Chondrocyte (in vitro differentiated cells): Measurements from ENCODE around the gene ANKRD30A. TPM values are rescaled to one million over a fixed set of nuclear protein-coding genes. Genes with fewer than 3 reads are reported as not detected.
"Not testable (repeated sequence)": the region's sequence is repeated elsewhere in the genome, so short reads cannot be mapped to it uniquely, and the experiment has no call there.

Source experiments
- DNase-seq: peaks from one replicate; pipeline ENCODE4 v3.0.0; 2021; ENCODE audit warnings: mixed read lengths, low spot score
- H3K27ac Mint-ChIP-seq: one replicate; pipeline ENCODE4 v1.8.0; 2021; ENCODE audit warnings: mild to moderate bottlenecking, moderate library complexity, mixed read lengths; ENCODE audit not compliant: unreplicated experiment
- H3K27me3 Mint-ChIP-seq: 2 replicates; pipeline ENCODE4 v1.8.0; 2021; ENCODE audit warnings: low read depth, mixed read lengths
- H3K36me3 Mint-ChIP-seq: 2 replicates; pipeline ENCODE4 v1.8.0; 2021; ENCODE audit warnings: low read depth, mixed read lengths
- H3K4me1 Mint-ChIP-seq: 2 replicates; pipeline ENCODE4 v1.8.0; 2021; ENCODE audit warnings: low read depth, mild to moderate bottlenecking, mixed read lengths
- H3K4me3 Mint-ChIP-seq: one replicate; pipeline ENCODE4 v1.8.0; 2021; ENCODE audit warnings: mild to moderate bottlenecking, moderate library complexity, mixed read lengths; ENCODE audit not compliant: unreplicated experiment
- H3K9me3 Mint-ChIP-seq: 2 replicates; pipeline ENCODE4 v1.8.0; 2021; ENCODE audit warnings: low read depth, mixed read lengths
- total RNA-seq: library from RNA; stranded (reverse); gene quantifications from 3 replicates; pipeline ENCODE4 v1.2.1, GENCODE V29; 2021
- TF ChIP-seq, protein P1 (sequence below): fragments of 200-600 bp; sonication (generic); IDR thresholded peaks from 2 replicates; pipeline ENCODE4 v1.5.0; 2021; ENCODE audit warnings: antibody characterized with exemption, mild to moderate bottlenecking, moderate library complexity

The ANKRD30A gene
- total RNA-seq, 1 donor from 2014 or later: not detected

DNA sequence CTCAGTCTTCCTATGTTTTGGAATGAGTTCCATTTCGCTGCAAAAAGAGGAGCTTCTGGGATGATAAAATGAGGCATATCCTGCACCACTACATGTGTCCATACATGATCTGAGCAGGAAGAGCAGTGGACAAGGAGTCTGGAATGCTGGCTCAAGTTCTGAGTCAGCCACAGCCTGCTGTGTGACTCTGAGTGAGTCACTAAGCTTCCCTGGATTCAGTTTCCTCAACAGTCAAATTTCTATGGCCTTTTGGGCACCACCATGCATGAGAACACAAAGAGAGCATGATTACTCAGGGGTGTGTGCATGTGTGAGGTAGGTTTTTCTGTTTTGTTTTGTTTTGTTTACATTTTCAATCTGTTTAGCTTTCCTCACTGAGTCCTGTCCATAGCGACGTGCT, 254.6 kb downstream of the ANKRD30A start:
- Mint-ChIP-seq H3K27me3 (no peaks in the 10 kb centered on the region), H3K4me3 (no peak overlapping the region), H3K9me3 (peaks cover 60% of the 10 kb centered on the region), H3K36me3 (no peaks in the 10 kb centered on the region), H3K27ac (no peak overlapping the region), H3K4me1 (no peaks in the 10 kb centered on the region)
- DNase-seq: no peak
- TF ChIP-seq, protein P1, sequence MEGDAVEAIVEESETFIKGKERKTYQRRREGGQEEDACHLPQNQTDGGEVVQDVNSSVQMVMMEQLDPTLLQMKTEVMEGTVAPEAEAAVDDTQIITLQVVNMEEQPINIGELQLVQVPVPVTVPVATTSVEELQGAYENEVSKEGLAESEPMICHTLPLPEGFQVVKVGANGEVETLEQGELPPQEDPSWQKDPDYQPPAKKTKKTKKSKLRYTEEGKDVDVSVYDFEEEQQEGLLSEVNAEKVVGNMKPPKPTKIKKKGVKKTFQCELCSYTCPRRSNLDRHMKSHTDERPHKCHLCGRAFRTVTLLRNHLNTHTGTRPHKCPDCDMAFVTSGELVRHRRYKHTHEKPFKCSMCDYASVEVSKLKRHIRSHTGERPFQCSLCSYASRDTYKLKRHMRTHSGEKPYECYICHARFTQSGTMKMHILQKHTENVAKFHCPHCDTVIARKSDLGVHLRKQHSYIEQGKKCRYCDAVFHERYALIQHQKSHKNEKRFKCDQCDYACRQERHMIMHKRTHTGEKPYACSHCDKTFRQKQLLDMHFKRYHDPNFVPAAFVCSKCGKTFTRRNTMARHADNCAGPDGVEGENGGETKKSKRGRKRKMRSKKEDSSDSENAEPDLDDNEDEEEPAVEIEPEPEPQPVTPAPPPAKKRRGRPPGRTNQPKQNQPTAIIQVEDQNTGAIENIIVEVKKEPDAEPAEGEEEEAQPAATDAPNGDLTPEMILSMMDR: no peak

DNA sequence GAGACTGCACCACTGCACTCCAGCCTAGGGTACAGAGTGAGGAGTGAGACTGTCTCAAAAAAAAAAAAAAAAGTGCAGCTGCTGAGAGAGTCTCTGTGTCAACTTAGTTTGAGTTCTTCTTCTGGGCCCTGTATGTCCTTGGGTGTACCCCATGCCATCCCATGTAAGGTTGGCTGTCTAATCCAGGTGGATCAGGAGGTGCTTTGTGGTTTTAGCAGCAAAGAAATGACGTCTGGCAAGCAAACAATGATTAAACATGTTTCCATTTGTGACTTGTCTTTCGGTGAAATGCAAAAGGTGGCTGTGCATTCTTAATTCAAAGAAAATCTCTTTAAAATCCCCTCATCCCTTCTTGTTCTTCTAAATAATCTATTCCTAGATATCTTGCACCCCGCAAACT, 255.9 kb downstream of the ANKRD30A start:
- no peak overlapping the region for H3K4me3 Mint-ChIP-seq
- H3K4me1 Mint-ChIP-seq: no peaks in the 10 kb centered on the region
- TF ChIP-seq, protein P1: no peak
- no peaks in the 10 kb centered on the region for H3K27me3 Mint-ChIP-seq
- no peak overlapping the region for H3K27ac Mint-ChIP-seq
- peaks cover 59% of the 10 kb centered on the region for H3K9me3 Mint-ChIP-seq
- no peak for DNase-seq
- no peaks in the 10 kb centered on the region for H3K36me3 Mint-ChIP-seq

DNA sequence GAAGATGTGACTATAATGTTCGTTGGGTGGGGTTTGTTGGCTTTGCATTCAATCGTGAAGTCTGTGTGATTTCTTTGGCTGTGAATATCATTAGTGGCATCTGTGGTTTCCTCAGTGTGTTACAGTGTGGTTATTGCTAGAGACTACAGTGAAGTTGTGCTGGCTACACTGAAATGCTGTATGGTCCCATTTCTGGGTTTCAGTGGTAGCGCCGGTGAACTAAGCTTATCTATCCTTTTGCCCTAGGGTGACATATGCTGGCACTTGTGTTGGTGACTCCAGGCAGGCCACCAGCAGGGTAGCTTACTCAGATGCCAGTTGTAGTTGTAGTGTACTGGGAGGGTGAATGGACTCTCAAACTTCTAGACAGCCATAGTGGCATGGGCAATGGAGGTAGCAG, 259.5 kb downstream of the ANKRD30A start:
- Mint-ChIP-seq H3K27me3 (no peaks in the 10 kb centered on the region), H3K4me3 (no peak overlapping the region), H3K27ac (no peak overlapping the region), H3K4me1 (no peaks in the 10 kb centered on the region), H3K9me3 (peaks cover 50% of the 10 kb centered on the region), H3K36me3 (no peaks in the 10 kb centered on the region)
- TF ChIP-seq, protein P1: no peak
- no peak for DNase-seq

DNA sequence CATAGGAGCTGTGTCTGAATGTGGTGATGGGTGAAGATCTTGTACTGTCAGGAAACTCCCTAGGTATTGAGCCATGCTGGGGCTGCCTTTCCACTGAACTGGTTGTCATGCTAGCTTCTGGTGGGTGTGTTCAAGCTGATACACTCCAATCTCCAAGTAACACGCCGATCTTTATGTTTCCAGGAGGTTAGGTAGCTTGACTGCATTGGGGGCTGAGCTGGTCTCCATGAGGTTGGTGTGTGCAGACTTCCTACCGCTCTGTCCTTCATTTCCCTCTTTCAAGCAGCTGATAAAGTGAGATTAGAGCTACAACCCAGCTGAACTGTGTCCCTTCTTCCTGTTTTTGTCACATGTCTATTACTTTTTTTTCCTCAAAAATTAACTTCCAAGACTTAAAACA, 265.5 kb downstream of the ANKRD30A start:
- TF ChIP-seq, protein P1: no peak
- Mint-ChIP-seq H3K9me3 (peaks cover 42% of the 10 kb centered on the region), H3K4me3 (no peak overlapping the region), H3K36me3 (no peaks in the 10 kb centered on the region), H3K27ac (no peak overlapping the region), H3K4me1 (no peaks in the 10 kb centered on the region), H3K27me3 (no peaks in the 10 kb centered on the region)
- DNase-seq: no peak

DNA sequence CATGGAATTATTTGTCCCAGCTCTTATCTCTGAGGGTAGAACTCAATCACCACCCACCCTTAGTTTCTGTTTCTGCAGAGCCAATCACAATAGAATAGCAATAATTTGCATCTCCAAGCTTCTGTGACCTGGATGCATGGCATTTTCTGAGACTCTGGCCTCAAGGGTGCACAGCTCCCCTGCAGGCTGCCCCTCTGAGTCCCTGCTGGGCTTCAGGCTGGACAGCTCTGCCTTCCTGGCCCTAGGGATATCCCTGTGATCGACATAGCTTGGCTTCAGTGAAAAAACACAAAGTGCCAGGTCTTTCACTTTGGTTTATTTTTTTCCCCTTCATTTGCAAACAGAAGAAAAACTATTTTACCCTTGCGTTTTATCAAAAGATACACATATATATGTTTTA, 275.4 kb downstream of the ANKRD30A start:
- H3K9me3 Mint-ChIP-seq: peaks cover 52% of the 10 kb centered on the region
- not testable (repeated sequence) for H3K36me3 Mint-ChIP-seq, H3K4me1 Mint-ChIP-seq, H3K27me3 Mint-ChIP-seq, H3K4me3 Mint-ChIP-seq, DNase-seq, H3K27ac Mint-ChIP-seq

DNA sequence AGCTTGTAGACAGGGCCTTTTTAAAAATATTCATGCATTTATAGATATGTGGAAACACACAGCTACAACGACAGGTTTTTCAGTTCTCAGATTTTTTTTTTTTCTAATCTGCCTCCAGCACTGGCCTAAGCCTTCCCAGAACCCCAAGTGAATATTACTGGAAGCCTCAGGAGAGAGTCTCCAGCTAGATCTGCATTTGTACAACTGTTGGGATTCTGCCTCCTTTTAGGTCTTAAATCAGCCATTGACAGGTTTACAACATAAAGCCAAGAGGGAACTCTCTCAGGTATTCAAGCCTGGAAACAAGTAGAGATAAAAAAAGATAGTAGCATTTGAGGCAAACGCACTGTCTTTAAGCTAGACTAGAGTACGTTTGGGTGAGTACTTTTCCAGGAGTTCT, 275.8 kb downstream of the ANKRD30A start:
- no peaks in the 10 kb centered on the region for H3K4me1 Mint-ChIP-seq
- no peak overlapping the region for H3K27ac Mint-ChIP-seq
- DNase-seq: no peak
- TF ChIP-seq, protein P1: no peak
- no peaks in the 10 kb centered on the region for H3K36me3 Mint-ChIP-seq
- no peaks in the 10 kb centered on the region for H3K27me3 Mint-ChIP-seq
- H3K9me3 Mint-ChIP-seq: peaks cover 54% of the 10 kb centered on the region
- H3K4me3 Mint-ChIP-seq: no peak overlapping the region
